Naive thymus-derived CD8-positive, alpha-beta T cell (primary cell): ENCODE measurements around the gene PHRF1. TPM values are rescaled to one million over a fixed set of nuclear protein-coding genes. Genes with fewer than 3 reads are reported as not detected.
A peak's percentile ranks its signal among the peaks of the same experiment; 100 is the strongest.

Experiments used
- ATAC-seq, 2 donors: fragments of 150-1000 bp; cut with Tn5 transposase in 1 of 2; sonication (Bioruptor Pico), chemical (Tn5 transposase) in 1 of 2; 1 replicate in 1 of 2; 2 replicates in 1 of 2; pipeline ENCODE4 v1.10.0; 2021; ENCODE audit warnings: mild to moderate bottlenecking in 2 of 2, moderate library complexity in 2 of 2
- POLR2A ChIA-PET: fragments of 350-600 bp; sonication (Branson Sonifier 250); formaldehyde crosslinking; loops from one replicate; lab custom pipeline; 2021; ENCODE audit warnings: antibody characterized with exemption; lab: Charles Lee
- DNase-seq, 10 donors: peaks; one replicate each; pipeline versions ENCODE4 v3.0.0 to v3.0.0-alpha.2; 2020 to 2022
- H3K27ac Mint-ChIP-seq, 10 donors: one replicate each; pipeline ENCODE4 v1.8.0; 2020 to 2022; ENCODE audit warnings: mild to moderate bottlenecking in 10 of 10, mixed read lengths in 10 of 10, moderate library complexity in 4 of 10, inconsistent platforms in 1 of 10
- H3K27me3 Mint-ChIP-seq, 5 donors: one replicate each; pipeline ENCODE4 v1.8.0; 2021 to 2022; ENCODE audit warnings: mixed read lengths in 5 of 5
- H3K36me3 Mint-ChIP-seq, 3 donors: one replicate each; pipeline ENCODE4 v1.8.0; 2020 to 2022; ENCODE audit warnings: mixed read lengths in 3 of 3, mild to moderate bottlenecking in 2 of 3, inconsistent platforms in 1 of 3
- H3K4me1 Mint-ChIP-seq, 4 donors: one replicate each; pipeline ENCODE4 v1.8.0; 2021 to 2022; ENCODE audit warnings: mixed read lengths in 4 of 4
- H3K4me3 Mint-ChIP-seq, 10 donors: one replicate each; pipeline ENCODE4 v1.8.0; 2020 to 2022; ENCODE audit warnings: mild to moderate bottlenecking in 10 of 10, mixed read lengths in 10 of 10, moderate library complexity in 6 of 10, inconsistent platforms in 1 of 10
- H3K9me3 Mint-ChIP-seq, 9 donors: one replicate each; pipeline ENCODE4 v1.8.0; 2020 to 2022; ENCODE audit warnings: mixed read lengths in 9 of 9, mild to moderate bottlenecking in 3 of 9, inconsistent platforms in 1 of 9, moderate library complexity in 1 of 9
- polyA plus RNA-seq, 3 donors: library from polyadenylated mRNA; unstranded; fragments of 300-500 nt; fragmentation: Illumina TruSeq; gene quantifications; one replicate each; pipeline ENCODE4 v1.2.3, GENCODE V29; 2021
- total RNA-seq, 8 experiments: library from RNA in 2 of 8; stranded (reverse) in 2 of 8; gene quantifications; one replicate each; pipeline ENCODE4 v1.2.3 and lab custom pipeline; 2021 to 2026

The PHRF1 gene
- total and polyA plus RNA-seq, 5 experiments from 2014 or later: 3.5 to 54.7 (median 19.8) TPM

GRCh38 chr11:593347-593746 is 17.1 kb downstream of the PHRF1 start:
- DNase-seq: no peak
- Mint-ChIP-seq H3K36me3 (peaks cover 0 to 82% (median 10%) of the 10 kb centered on the region in 3 donors), H3K4me1 (peaks cover 1 to 29% (median 11%) of the 10 kb centered on the region in 4 donors), H3K27me3 (no peaks in the 10 kb centered on the region), H3K4me3 (no peak overlapping the region), H3K27ac (no peak overlapping the region), H3K9me3 (no peaks in the 10 kb centered on the region)
- POLR2A ChIA-PET: interaction anchor here (1.3 kb wide), 1 partner anchor 16 kb away, joined by 3 read pairs; no protein-coding TSS in a partner anchor
- no peak for ATAC-seq

GRCh38 chr11:595400-595799 is 19.1 kb downstream of the PHRF1 start:
- ATAC-seq (peak in 1 of 2 donors; percentile 17), DNase-seq (no peak)
- no peaks in the 10 kb centered on the region for H3K27me3 Mint-ChIP-seq
- no peak overlapping the region for H3K4me3 Mint-ChIP-seq
- peaks cover 0 to 88% (median 9%) of the 10 kb centered on the region in 3 donors for H3K36me3 Mint-ChIP-seq
- POLR2A ChIA-PET: no interaction called here
- no peaks in the 10 kb centered on the region for H3K9me3 Mint-ChIP-seq
- H3K27ac Mint-ChIP-seq: no peak overlapping the region
- H3K4me1 Mint-ChIP-seq: peaks cover 0 to 17% (median 4%) of the 10 kb centered on the region in 4 donors

- H3K27ac Mint-ChIP-seq: peak overlapping the region in 4 of 10 donors; percentile 20 to 57 (median 30)
- H3K4me3 Mint-ChIP-seq: no peak overlapping the region
- ATAC-seq (peak in 1 of 2 donors; percentile 39), DNase-seq (no peak)
- H3K9me3 Mint-ChIP-seq: no peaks in the 10 kb centered on the region
- H3K27me3 Mint-ChIP-seq: no peaks in the 10 kb centered on the region
- H3K36me3 Mint-ChIP-seq: peaks cover 0 to 85% (median 7%) of the 10 kb centered on the region in 3 donors
- POLR2A ChIA-PET: no interaction called here
- peaks cover 0 to 17% (median 4%) of the 10 kb centered on the region in 4 donors for H3K4me1 Mint-ChIP-seq
Measured at GRCh38 chr11:596374-596773, 20.1 kb downstream of the PHRF1 start.

- ATAC-seq (peak in 1 of 2 donors; percentile 35), DNase-seq (no peak)
- Mint-ChIP-seq H3K27me3 (no peaks in the 10 kb centered on the region), H3K4me3 (no peak overlapping the region), H3K9me3 (no peaks in the 10 kb centered on the region), H3K36me3 (peaks cover 0 to 87% (median 9%) of the 10 kb centered on the region in 3 donors), H3K27ac (peak overlapping the region in 2 of 10 donors; percentile 15 to 74), H3K4me1 (peaks cover 0 to 16% (median 4%) of the 10 kb centered on the region in 4 donors)
- POLR2A ChIA-PET: no interaction called here
Measured at GRCh38 chr11:597166-597725, 21.0 kb downstream of the PHRF1 start.

GRCh38 chr11:598005-598680 is 21.9 kb downstream of the PHRF1 start:
- no peaks in the 10 kb centered on the region for H3K27me3 Mint-ChIP-seq
- H3K4me1 Mint-ChIP-seq: peaks cover 0 to 14% (median 2%) of the 10 kb centered on the region in 4 donors
- no peak for ATAC-seq
- no peak for DNase-seq
- no peak overlapping the region for H3K27ac Mint-ChIP-seq
- H3K36me3 Mint-ChIP-seq: peaks cover 0 to 87% (median 7%) of the 10 kb centered on the region in 3 donors
- no peak overlapping the region for H3K4me3 Mint-ChIP-seq
- POLR2A ChIA-PET: no interaction called here
- H3K9me3 Mint-ChIP-seq: no peaks in the 10 kb centered on the region

GRCh38 chr11:601573-602245 is 25.4 kb downstream of the PHRF1 start:
- H3K36me3 Mint-ChIP-seq: peaks cover 0 to 82% (median 7%) of the 10 kb centered on the region in 3 donors
- ATAC-seq (no peak), DNase-seq (no peak)
- H3K9me3 Mint-ChIP-seq: no peaks in the 10 kb centered on the region
- peak overlapping the region in 3 of 10 donors; percentile 24 to 68 (median 48) for H3K27ac Mint-ChIP-seq
- H3K4me3 Mint-ChIP-seq: peak overlapping the region in 1 of 10 donors; percentile 20
- POLR2A ChIA-PET: interaction anchor here (0.8 to 1.1 kb wide), 2 partner anchors 11 to 12 kb away, joined by 4 to 9 read pairs; no protein-coding TSS in a partner anchor
- H3K4me1 Mint-ChIP-seq: peaks cover 0 to 4% (median under 1%) of the 10 kb centered on the region in 4 donors
- H3K27me3 Mint-ChIP-seq: no peaks in the 10 kb centered on the region

GRCh38 chr11:603154-603553 is 26.9 kb downstream of the PHRF1 start:
- H3K27me3 Mint-ChIP-seq: no peaks in the 10 kb centered on the region
- H3K9me3 Mint-ChIP-seq: no peaks in the 10 kb centered on the region
- peaks cover 0 to 83% (median 7%) of the 10 kb centered on the region in 3 donors for H3K36me3 Mint-ChIP-seq
- ATAC-seq: no peak
- DNase-seq: no peak
- POLR2A ChIA-PET: no interaction called here
- H3K4me1 Mint-ChIP-seq: peaks cover 0 to 4% (median under 1%) of the 10 kb centered on the region in 4 donors
- peak overlapping the region in 1 of 10 donors; percentile 45 for H3K27ac Mint-ChIP-seq
- no peak overlapping the region for H3K4me3 Mint-ChIP-seq

- ATAC-seq: no peak
- POLR2A ChIA-PET: no interaction called here
- H3K36me3 Mint-ChIP-seq: peaks cover 0 to 70% (median 6%) of the 10 kb centered on the region in 3 donors
- H3K27me3 Mint-ChIP-seq: no peaks in the 10 kb centered on the region
- H3K4me1 Mint-ChIP-seq: peaks cover 0 to 1% (median 0%) of the 10 kb centered on the region in 4 donors
- H3K9me3 Mint-ChIP-seq: no peaks in the 10 kb centered on the region
- no peak overlapping the region for H3K4me3 Mint-ChIP-seq
- peak overlapping the region in 1 of 10 donors; percentile 65 for H3K27ac Mint-ChIP-seq
- no peak for DNase-seq
Measured at GRCh38 chr11:605286-606129, 29.2 kb downstream of the PHRF1 start.

- POLR2A ChIA-PET: no interaction called here
- peak in 1 of 10 donors; percentile 32 for DNase-seq
- H3K27me3 Mint-ChIP-seq: no peaks in the 10 kb centered on the region
- H3K27ac Mint-ChIP-seq: peak overlapping the region in 1 of 10 donors; percentile 15
- no peaks in the 10 kb centered on the region for H3K9me3 Mint-ChIP-seq
- H3K36me3 Mint-ChIP-seq: peaks cover 0 to 70% (median 6%) of the 10 kb centered on the region in 3 donors
- no peak for ATAC-seq
- no peak overlapping the region for H3K4me3 Mint-ChIP-seq
- peaks cover 0 to 1% (median 0%) of the 10 kb centered on the region in 4 donors for H3K4me1 Mint-ChIP-seq
Measured at GRCh38 chr11:606245-606644, 30.0 kb downstream of the PHRF1 start.

- POLR2A ChIA-PET: interaction anchor here (0.6 to 1.7 kb wide), 5 partner anchors 24 to 88 kb away, joined by 3 to 4 read pairs (median 3); partner anchors contain the start of genes DEAF1, PHRF1 and TMEM80
- DNase-seq: no peak
- peak overlapping the region in 1 of 10 donors; percentile 70 for H3K27ac Mint-ChIP-seq
Measured at GRCh38 chr11:607020-607780, 30.9 kb downstream of the PHRF1 start.

GRCh38 chr11:607971-608659 is 31.8 kb downstream of the PHRF1 start:
- POLR2A ChIA-PET: interaction anchor here (0.6 to 1.7 kb wide), 3 partner anchors 25 to 39 kb away, joined by 3 to 4 read pairs (median 3); no protein-coding TSS in a partner anchor
- H3K36me3 Mint-ChIP-seq: peaks cover 0 to 62% (median 9%) of the 10 kb centered on the region in 3 donors
- H3K4me1 Mint-ChIP-seq: peaks cover 2 to 5% (median 4%) of the 10 kb centered on the region in 4 donors
- no peaks in the 10 kb centered on the region for H3K9me3 Mint-ChIP-seq
- DNase-seq (no peak), ATAC-seq (no peak)
- peak overlapping the region in 2 of 10 donors; percentile 5 to 26 for H3K4me3 Mint-ChIP-seq
- no peaks in the 10 kb centered on the region for H3K27me3 Mint-ChIP-seq
- peak overlapping the region in 3 of 10 donors; percentile 43 to 78 (median 72) for H3K27ac Mint-ChIP-seq

More at GRCh38 chr11:607020-607780, 30.9 kb downstream of the PHRF1 start:
- no peak for ATAC-seq
- H3K9me3 Mint-ChIP-seq: no peaks in the 10 kb centered on the region
- H3K4me3 Mint-ChIP-seq: no peak overlapping the region
- peaks cover 2 to 3% (median 3%) of the 10 kb centered on the region in 4 donors for H3K4me1 Mint-ChIP-seq
- no peaks in the 10 kb centered on the region for H3K27me3 Mint-ChIP-seq
- H3K36me3 Mint-ChIP-seq: peaks cover 0 to 68% (median 9%) of the 10 kb centered on the region in 3 donors
